ENCODE data around the gene CHRNA4.

Gene CHRNA4

DNA sequence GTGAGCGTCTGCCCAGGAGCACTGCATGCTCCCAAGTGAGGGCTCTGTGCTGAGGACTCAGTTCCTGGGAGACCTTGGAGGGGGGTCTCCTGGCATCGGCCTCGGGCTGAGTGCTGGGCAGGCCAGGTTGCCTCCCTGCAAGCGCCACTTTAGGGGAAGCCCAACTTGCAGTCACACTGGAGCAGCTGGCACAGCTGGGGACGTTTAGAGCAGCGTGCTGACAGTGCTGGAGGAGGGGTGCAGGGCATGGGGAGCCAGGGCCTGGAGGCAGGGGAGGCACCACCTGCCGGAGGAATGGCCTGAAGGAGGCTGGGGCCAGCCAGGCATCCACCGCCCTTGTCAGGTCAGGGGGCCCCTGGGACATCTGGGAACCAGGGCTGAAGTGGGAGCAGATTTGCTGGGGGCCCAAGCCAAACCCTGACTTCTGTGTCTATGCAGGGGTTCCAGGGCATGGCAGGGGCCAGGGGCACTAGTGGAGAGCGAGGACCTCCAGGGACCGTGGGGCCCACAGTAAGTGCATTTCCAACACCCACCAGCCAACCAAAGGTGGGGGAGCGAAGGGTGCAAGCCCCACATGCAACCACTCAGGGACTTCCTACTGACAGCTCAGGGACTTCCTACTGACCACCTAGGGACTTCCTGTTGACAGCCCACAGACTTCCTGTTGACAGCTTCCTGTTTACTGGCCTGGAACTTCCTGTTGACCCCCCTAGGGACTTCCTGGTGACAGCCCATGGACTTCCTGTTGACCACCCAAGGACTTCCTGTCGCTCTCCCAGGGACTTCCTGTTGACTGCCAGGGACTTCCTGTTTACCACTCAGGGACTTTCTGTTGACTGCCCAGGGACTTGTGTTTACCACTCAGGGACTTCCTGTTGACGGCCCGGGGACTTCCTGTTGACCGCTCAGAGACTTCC, 34.6 kb downstream of the CHRNA4 start:
- DNase-seq (ENCODE audit: low read depth in 1 of 2, low spot score in 1 of 2), result no peak
- no peak for TF ChIP-seq JUND (IDR thresholded peaks at IDR 0.05; ENCODE audit: low read depth)
- in situ Hi-C loops (cut with HindIII; ENCODE audit: low pct_unique_long_range_greater_than_20kb, low sequenced_read_pairs), result no loop called here

DNA sequence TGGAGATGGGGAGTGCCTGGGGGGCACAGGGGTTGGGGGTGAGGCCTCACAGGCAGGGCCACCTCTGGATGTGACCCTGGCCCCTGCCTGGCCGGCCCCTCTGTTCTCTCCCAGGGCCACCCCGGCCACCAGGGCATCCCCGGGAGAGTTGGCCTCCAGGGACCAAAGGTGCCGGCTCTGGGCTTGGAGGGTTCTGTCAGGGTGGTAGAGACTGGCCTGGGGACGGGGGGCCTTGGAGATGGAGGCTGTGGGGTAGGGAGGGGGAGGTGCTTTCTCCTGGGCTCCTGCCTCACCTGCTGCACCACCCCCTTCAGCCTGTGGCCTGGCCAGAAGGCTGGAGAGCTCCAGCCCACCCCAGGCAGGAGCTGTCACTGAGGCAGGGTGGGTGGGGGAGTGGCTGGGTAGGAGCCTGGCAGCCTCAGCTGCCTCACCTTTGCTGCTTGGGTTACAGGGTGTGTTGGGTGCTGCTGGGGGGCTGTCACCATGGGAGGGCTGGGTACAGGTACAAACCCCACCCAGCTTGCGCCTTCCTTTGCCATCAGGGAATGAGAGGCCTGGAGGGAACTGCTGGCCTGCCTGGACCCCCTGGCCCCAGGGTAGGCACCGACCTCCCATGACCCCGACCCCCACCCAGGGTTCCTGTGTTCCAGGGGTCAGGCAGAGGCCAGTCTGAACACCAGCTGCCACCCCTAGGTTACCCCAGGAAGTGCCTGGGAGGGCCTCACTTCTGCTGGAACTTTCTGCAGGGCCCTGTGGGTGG, 35.4 kb downstream of the CHRNA4 start:
- DNase-seq (ENCODE audit: low read depth in 1 of 2, low spot score in 1 of 2), result no peak
- TF ChIP-seq JUND (IDR thresholded peaks at IDR 0.05; ENCODE audit: low read depth), result no peak
- in situ Hi-C loops (cut with HindIII; ENCODE audit: low pct_unique_long_range_greater_than_20kb, low sequenced_read_pairs), result no loop called here

GRCh38 chr20:63325021-63325471, 36.1 kb downstream of the CHRNA4 start:
- in situ Hi-C loops (cut with HindIII; ENCODE audit: low pct_unique_long_range_greater_than_20kb, low sequenced_read_pairs), result no loop called here
- DNase-seq (ENCODE audit: low read depth in 1 of 2, low spot score in 1 of 2), result no peak
- no peak for TF ChIP-seq JUND (IDR thresholded peaks at IDR 0.05; ENCODE audit: low read depth)

GRCh38 chr20:63323357-63323981, 37.7 kb downstream of the CHRNA4 start:
- in situ Hi-C loops (cut with HindIII; ENCODE audit: low pct_unique_long_range_greater_than_20kb, low sequenced_read_pairs), result no loop called here
- TF ChIP-seq JUND (IDR thresholded peaks at IDR 0.05; ENCODE audit: low read depth), result no peak
- no peak for DNase-seq (ENCODE audit: low read depth in 1 of 2, low spot score in 1 of 2)

GRCh38 chr20:63322933-63323273, 38.2 kb downstream of the CHRNA4 start:
- DNase-seq (ENCODE audit: low read depth in 1 of 2, low spot score in 1 of 2), result no peak
- in situ Hi-C loops (cut with HindIII; ENCODE audit: low pct_unique_long_range_greater_than_20kb, low sequenced_read_pairs), result no loop called here
- TF ChIP-seq JUND (IDR thresholded peaks at IDR 0.05; ENCODE audit: low read depth), result no peak

DNA sequence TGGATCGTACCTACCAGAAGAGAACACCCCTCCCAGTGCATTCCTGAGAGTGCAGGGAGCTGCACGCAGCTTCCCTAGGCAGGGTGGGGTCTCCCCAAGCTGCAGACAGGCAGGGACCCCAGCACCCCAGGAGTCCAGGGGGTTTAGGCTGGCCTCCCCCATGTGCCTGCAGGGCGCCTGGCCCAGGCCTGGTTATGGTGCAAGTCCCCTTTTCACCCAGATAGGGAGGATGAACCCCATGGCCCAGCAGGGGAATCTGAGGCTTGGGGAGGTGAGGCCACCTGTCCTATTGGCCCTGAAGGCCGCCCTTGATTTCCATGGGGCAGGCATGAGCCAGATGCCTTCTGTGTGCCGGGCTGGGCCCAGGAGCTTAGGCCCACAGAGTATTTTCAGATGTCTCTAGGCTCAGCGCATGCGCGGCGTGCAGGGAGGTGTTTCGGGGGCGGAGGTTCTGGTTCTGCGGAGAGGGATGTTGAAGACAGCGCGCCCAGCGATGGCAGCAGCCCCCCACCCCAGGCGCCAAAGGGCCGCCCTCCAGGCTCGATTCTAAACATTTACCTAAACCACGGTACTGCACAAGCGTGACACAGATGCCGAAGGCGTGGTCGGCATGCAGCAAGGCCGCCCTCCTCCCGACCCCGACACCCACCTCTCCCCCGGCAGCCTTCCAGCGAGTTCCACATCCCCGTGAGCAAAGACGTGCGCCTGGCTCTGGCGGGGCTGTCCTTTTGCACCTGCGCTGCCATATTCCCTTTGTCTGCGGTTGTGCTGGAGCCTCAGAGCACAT, 38.8 kb downstream of the CHRNA4 start:
- in situ Hi-C loops (cut with HindIII; ENCODE audit: low pct_unique_long_range_greater_than_20kb, low sequenced_read_pairs), result no loop called here
- no peak for TF ChIP-seq JUND (IDR thresholded peaks at IDR 0.05; ENCODE audit: low read depth)
- DNase-seq (ENCODE audit: low read depth in 1 of 2, low spot score in 1 of 2), result no peak

DNA sequence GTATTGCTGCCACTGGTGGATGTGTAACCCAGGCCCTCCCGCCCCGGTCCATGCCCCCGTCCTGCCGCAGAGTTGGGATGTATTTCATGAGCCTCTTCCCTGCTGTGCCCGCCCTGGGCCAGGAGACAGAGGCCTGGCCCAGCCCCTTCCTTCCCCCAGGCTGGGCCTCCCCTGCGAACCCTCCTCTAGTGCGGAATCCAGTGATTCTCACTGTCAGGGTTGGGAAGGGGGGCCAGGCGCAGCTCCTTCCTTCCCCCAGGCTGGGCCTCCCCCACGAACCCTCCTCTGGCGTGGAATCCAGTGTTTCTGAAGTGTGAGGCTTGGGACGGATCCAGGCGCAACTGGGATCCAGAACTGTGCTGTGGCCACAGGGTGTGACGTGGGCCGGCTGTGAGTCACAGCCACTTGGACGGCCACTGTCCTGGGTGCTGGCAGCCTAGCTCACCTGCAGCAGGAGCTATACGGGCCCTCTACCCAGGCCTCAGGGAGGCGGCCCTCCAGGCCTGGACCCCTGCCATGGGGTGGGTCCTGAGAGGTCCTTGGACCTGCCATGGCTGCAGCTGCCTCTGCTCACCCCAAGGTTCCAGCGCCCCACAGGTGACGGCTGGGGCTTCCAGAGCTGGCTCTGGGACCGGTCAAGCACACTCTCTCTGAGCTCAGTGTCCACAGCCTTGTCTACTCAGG, 39.9 kb downstream of the CHRNA4 start:
- TF ChIP-seq JUND (IDR thresholded peaks at IDR 0.05; ENCODE audit: low read depth), result no peak
- DNase-seq (ENCODE audit: low read depth in 1 of 2, low spot score in 1 of 2), result no peak
- in situ Hi-C loops (cut with HindIII; ENCODE audit: low pct_unique_long_range_greater_than_20kb, low sequenced_read_pairs), result no loop called here

DNA sequence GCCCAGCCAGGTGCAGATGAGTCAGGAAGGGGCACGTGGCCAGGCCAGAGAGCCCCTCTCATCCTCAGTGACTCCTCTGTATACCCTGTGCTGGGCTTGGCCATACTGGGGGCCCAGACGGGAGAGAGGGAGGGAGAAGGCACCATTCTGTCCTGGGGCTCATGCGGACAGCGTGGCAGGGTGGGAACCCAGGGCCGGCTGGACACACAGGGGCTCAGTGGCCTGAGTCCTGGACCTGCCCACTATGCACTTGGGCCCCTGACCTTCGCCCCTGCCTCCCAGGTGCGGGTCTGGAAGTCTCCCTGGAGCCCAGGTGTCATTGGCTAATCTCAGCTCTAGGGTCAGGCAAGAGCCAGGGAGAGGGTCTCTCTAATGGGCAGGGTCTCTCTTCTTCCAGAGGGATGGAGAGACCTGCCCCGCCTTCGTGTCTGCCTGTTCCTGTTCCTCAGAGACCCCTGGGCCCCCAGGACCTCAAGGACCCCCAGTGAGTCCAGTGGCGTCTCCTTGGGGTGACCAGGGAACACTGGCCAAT, 40.5 kb downstream of the CHRNA4 start:
- no peak for TF ChIP-seq JUND (IDR thresholded peaks at IDR 0.05; ENCODE audit: low read depth)
- in situ Hi-C loops (cut with HindIII; ENCODE audit: low pct_unique_long_range_greater_than_20kb, low sequenced_read_pairs), result no loop called here
- DNase-seq (ENCODE audit: low read depth in 1 of 2, low spot score in 1 of 2), result no peak

DNA sequence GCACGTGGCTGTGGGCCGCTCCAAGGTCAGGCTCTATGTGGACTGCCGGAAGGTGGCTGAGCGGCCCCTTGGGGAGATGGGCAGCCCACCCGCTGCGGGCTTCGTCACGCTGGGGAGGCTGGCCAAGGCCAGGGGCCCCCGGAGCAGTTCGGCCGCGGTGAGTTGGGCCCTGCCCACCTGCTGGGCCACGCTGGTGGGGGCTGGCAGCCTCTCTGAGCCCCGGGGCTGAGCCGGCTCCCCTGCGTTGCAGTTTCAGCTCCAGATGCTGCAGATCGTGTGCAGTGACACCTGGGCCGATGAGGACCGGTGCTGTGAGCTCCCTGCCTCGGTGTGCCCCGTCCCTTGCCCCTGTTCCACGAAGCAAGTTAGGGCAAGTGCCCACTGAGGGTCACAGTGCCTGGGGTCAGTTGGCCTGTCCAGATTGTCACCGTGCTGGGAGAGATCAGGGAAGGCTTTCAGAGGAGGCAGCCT, 41.1 kb downstream of the CHRNA4 start:
- in situ Hi-C loops (cut with HindIII; ENCODE audit: low pct_unique_long_range_greater_than_20kb, low sequenced_read_pairs), result no loop called here
- no peak for TF ChIP-seq JUND (IDR thresholded peaks at IDR 0.05; ENCODE audit: low read depth)
- DNase-seq (ENCODE audit: low read depth in 1 of 2, low spot score in 1 of 2), result no peak

GRCh38 chr20:63319164-63320040, 41.7 kb downstream of the CHRNA4 start:
- no peak for DNase-seq (ENCODE audit: low read depth in 1 of 2, low spot score in 1 of 2)
- no peak for TF ChIP-seq JUND (IDR thresholded peaks at IDR 0.05; ENCODE audit: low read depth)
- in situ Hi-C loops (cut with HindIII; ENCODE audit: low pct_unique_long_range_greater_than_20kb, low sequenced_read_pairs), result no loop called here
